Measurements from ENCODE around the gene SIGLEC14. TPM values are rescaled to one million over a fixed set of nuclear protein-coding genes. Genes with fewer than 3 reads are reported as not detected.

Gene SIGLEC14
- total RNA-seq, 1 donor from 2014 or later, result not detected

DNA sequence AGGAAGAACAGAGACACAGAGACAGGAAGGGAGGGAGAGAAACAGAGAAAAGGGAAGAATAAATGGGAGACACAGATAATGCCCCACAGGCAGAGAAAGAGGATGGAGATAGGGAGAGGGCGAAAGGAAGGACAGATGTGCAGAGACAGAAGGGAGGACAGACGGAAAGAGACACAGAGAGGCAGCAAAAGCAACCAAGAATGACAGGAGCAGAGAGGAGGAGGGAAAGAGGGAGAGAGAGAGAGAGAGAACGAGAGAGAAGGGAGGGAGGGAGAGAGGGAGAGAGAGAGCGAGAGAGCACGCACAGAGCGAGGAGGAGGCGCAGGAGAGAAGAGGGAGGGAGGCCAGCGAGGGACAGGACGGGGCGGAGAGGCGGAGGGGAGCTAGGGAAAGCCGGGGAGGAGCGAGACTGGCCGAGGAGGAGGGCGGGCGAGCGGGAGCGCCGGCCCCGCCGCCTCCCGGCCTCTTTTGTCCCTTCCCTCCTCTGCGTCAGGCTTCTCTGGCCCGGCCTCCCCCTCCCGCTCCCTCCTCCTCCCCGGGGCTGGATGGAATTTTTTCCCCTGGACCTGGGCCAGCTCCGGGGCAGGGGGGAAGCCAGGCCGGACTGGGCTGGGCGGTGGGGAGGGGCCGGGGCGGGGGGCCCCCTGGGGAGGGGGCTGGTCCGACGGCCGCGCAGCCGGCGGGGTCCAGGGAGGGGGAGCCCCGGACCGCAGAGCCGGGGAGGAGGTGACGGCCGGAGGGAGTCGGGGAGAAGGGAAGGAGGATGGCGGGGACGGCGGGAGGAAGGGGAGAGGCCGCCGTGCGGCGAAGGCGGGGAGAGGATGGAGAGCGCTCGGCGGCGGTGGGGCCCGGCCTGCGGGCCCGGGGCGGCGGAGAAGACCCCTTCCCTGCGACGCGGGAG is 42.3 kb upstream of the SIGLEC14 start:
- FAIRE-seq, result no peak
- no peaks in the 10 kb centered on the region for H3K27me3 ChIP-seq (ENCODE audit: control insufficient read depth, insufficient read depth, low read length)
- TF ChIP-seq, protein P1, sequence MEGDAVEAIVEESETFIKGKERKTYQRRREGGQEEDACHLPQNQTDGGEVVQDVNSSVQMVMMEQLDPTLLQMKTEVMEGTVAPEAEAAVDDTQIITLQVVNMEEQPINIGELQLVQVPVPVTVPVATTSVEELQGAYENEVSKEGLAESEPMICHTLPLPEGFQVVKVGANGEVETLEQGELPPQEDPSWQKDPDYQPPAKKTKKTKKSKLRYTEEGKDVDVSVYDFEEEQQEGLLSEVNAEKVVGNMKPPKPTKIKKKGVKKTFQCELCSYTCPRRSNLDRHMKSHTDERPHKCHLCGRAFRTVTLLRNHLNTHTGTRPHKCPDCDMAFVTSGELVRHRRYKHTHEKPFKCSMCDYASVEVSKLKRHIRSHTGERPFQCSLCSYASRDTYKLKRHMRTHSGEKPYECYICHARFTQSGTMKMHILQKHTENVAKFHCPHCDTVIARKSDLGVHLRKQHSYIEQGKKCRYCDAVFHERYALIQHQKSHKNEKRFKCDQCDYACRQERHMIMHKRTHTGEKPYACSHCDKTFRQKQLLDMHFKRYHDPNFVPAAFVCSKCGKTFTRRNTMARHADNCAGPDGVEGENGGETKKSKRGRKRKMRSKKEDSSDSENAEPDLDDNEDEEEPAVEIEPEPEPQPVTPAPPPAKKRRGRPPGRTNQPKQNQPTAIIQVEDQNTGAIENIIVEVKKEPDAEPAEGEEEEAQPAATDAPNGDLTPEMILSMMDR (IDR thresholded peaks at IDR 0.05; ENCODE audit: insufficient read depth, low read length, severe bottlenecking), result no peak
- peak overlapping the region; percentile 74 for H3K4me3 ChIP-seq (ENCODE audit: low read depth, low read length)
- DNase-seq (ENCODE audit: low read depth), result peak; percentile 80
- peaks cover 6% of the 10 kb centered on the region for H3K36me3 ChIP-seq (ENCODE audit: control insufficient read depth, insufficient read depth, low read length)

DNA sequence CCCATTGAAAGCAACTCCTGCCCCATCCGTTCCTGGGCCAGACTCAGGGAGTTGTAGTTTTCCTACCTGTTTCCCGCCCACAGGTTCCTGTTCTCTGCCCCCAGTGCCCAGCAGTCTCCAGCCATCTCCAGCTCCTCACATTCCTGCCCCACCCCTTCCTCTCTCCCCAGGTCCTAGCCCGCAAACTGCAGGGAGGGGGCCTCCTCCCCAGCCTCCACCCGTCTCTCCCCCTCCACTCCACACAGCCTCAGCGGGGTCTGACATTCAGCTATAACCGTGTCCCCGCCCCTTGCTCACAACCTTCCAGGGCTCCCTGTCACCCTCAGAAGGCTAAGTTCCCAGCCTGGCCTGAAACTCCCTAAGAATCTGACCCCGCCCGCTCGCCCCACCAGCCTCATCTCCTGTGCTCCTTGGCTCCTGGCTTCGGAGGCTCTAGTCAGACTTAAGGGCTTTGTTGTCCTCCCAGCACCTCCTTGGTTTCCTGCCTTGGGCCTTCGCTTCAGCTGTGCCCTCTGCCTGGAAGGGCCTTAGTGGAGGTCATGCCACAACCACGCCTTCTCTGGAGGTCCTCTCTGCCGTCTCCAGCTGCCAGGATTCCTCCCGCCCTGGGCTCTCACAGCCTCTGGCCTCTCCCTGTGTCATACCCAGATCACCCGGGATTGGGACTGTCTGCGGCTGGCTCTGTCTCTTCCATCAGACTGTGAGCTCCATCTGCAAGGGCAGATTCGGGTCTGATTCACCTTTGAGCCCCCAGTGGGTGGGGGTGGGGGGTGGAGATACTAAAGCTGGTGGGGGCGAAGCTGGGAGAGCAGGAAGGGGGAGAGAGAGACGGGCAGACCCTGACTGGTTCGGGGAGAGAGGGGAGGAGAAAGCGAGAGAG is 41.4 kb upstream of the SIGLEC14 start:
- no peak for FAIRE-seq
- peaks cover 2% of the 10 kb centered on the region for H3K36me3 ChIP-seq (ENCODE audit: control insufficient read depth, insufficient read depth, low read length)
- H3K27me3 ChIP-seq (ENCODE audit: control insufficient read depth, insufficient read depth, low read length), result no peaks in the 10 kb centered on the region
- TF ChIP-seq, protein P1 (IDR thresholded peaks at IDR 0.05; ENCODE audit: insufficient read depth, low read length, severe bottlenecking), result no peak
- H3K4me3 ChIP-seq (ENCODE audit: low read depth, low read length), result peak overlapping the region; percentile 74
- peak; percentile 52 for DNase-seq (ENCODE audit: low read depth)

DNA sequence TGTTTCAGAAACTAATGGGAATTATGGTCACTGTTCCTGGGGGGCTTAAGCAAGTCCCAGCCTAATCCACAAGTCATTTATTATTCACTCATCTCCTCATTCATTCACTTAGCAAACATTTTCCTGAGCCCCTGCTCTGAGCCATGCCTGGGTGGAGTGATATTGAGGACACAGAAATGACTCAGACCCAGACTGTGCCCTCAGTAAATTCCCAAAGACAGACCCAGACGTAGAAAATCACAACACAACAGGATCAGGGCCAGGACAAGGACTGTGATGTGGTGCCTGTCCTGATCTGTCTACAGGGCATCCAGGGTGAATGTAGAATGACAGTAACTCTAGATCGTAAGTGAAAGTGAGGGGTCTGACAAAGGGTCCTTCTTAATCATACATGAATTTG is 39.5 kb upstream of the SIGLEC14 start:
- FAIRE-seq, result peak; percentile 94
- TF ChIP-seq, protein P1 (IDR thresholded peaks at IDR 0.05; ENCODE audit: insufficient read depth, low read length, severe bottlenecking), result no peak
- no peak overlapping the region for H3K4me3 ChIP-seq (ENCODE audit: low read depth, low read length)
- no peaks in the 10 kb centered on the region for H3K27me3 ChIP-seq (ENCODE audit: control insufficient read depth, insufficient read depth, low read length)
- DNase-seq (ENCODE audit: low read depth), result peak; percentile 47
- H3K36me3 ChIP-seq (ENCODE audit: control insufficient read depth, insufficient read depth, low read length), result no peaks in the 10 kb centered on the region

DNA sequence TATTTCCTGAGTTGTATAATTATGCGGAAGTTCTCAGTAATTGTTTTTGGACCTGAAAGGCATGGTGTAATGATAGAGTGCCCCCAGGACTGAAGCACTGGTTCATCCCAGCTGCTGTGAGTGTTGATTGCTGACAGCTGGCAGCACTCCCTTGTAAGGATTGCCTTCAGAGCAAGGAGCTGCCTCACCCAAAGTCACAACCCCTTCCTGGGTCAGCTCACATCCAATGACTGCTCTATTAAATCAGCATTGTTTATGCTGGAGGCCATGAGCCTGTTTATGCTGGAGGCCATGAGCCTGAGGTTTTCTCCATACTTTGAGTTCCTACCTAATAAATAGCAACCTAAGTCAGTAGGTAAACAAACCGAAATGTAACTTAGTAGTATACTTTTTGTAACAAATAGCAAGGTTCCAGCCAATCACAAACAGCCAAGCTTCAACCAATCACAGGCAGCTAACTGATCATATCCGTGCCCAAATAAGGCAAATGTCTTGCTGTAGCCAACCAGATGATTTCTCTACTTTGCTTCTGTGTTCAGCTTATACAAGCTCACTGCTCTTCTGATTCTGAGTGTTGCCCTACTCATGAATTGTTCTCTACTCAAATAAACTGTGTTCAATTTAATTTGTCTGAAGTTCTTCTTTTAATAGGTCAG is 34.8 kb upstream of the SIGLEC14 start:
- TF ChIP-seq, protein P1 (IDR thresholded peaks at IDR 0.05; ENCODE audit: insufficient read depth, low read length, severe bottlenecking), result no peak
- no peak for DNase-seq (ENCODE audit: low read depth)
- no peak overlapping the region for H3K4me3 ChIP-seq (ENCODE audit: low read depth, low read length)
- no peaks in the 10 kb centered on the region for H3K36me3 ChIP-seq (ENCODE audit: control insufficient read depth, insufficient read depth, low read length)
- no peak for FAIRE-seq
- no peaks in the 10 kb centered on the region for H3K27me3 ChIP-seq (ENCODE audit: control insufficient read depth, insufficient read depth, low read length)

DNA sequence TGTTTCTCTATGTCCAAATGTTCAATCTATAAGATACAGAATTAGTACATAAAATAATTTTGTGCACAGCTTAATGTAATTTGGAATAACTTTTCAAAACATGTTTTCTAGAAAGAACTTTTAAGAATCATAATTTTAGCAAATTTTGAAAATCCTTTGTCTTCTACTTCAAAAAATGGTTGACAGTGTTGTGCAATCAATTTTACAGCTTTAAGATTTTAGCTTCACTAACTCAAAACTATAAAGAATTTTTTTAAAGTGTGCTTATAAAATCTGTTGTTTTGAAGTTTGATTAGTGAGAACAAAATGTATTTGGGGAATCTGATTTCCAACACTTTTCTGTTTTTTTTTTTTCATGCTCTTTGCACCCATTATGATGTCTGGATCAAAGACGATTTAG is 33.8 kb upstream of the SIGLEC14 start:
- H3K27me3 ChIP-seq (ENCODE audit: control insufficient read depth, insufficient read depth, low read length), result no peaks in the 10 kb centered on the region
- no peak for DNase-seq (ENCODE audit: low read depth)
- H3K36me3 ChIP-seq (ENCODE audit: control insufficient read depth, insufficient read depth, low read length), result no peaks in the 10 kb centered on the region
- no peak overlapping the region for H3K4me3 ChIP-seq (ENCODE audit: low read depth, low read length)
- TF ChIP-seq, protein P1 (IDR thresholded peaks at IDR 0.05; ENCODE audit: insufficient read depth, low read length, severe bottlenecking), result no peak
- no peak for FAIRE-seq

Data from bronchial epithelial cell (primary cell).